ENCODE measurements around the gene TRABD2B. TPM values are rescaled to one million over a fixed set of nuclear protein-coding genes. Genes with fewer than 3 reads are reported as not detected.
A peak's percentile ranks its signal among the peaks of the same experiment; 100 is the strongest.

Gene TRABD2B
- total RNA-seq, 3 donors from 2014 or later = 1.4 to 3.7 (median 2.3) TPM

- DNase-seq (ENCODE audit: low spot score in 2 of 2) = no peak
- Histone ChIP-seq H3K27ac (peak overlapping the region; percentile 60 to 77), H3K4me1 (no peaks in the 10 kb centered on the region), H3K9me3 (no peaks in the 10 kb centered on the region), H3K27me3 (no peaks in the 10 kb centered on the region), H3K4me3 (no peak overlapping the region), H3K36me3 (no peaks in the 10 kb centered on the region)
- intact Hi-C loops (cut with DNase I; ENCODE audit: low total_unique reads) = loop anchor here (5.0 kb wide), 1 partner anchor 1206 kb away; no protein-coding TSS in a partner anchor
- TF ChIP-seq, protein P1, sequence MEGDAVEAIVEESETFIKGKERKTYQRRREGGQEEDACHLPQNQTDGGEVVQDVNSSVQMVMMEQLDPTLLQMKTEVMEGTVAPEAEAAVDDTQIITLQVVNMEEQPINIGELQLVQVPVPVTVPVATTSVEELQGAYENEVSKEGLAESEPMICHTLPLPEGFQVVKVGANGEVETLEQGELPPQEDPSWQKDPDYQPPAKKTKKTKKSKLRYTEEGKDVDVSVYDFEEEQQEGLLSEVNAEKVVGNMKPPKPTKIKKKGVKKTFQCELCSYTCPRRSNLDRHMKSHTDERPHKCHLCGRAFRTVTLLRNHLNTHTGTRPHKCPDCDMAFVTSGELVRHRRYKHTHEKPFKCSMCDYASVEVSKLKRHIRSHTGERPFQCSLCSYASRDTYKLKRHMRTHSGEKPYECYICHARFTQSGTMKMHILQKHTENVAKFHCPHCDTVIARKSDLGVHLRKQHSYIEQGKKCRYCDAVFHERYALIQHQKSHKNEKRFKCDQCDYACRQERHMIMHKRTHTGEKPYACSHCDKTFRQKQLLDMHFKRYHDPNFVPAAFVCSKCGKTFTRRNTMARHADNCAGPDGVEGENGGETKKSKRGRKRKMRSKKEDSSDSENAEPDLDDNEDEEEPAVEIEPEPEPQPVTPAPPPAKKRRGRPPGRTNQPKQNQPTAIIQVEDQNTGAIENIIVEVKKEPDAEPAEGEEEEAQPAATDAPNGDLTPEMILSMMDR (IDR thresholded peaks at IDR 0.05) = no peak
- no peak for TF ChIP-seq POLR2AphosphoS5 (IDR thresholded peaks at IDR 0.05)
- TF ChIP-seq POLR2A (IDR thresholded peaks at IDR 0.05) = no peak
Observed at GRCh38 chr1:47765742-47766485, 231.3 kb downstream of the TRABD2B start.

- no peak overlapping the region for H3K4me3 ChIP-seq
- TF ChIP-seq, protein P1 (IDR thresholded peaks at IDR 0.05) = no peak
- TF ChIP-seq POLR2A (IDR thresholded peaks at IDR 0.05) (no peak), POLR2AphosphoS5 (IDR thresholded peaks at IDR 0.05) (no peak)
- H3K36me3 ChIP-seq = no peaks in the 10 kb centered on the region
- DNase-seq (ENCODE audit: low spot score in 2 of 2) = no peak
- H3K27me3 ChIP-seq = no peaks in the 10 kb centered on the region
- H3K4me1 ChIP-seq = no peaks in the 10 kb centered on the region
- intact Hi-C loops (cut with DNase I; ENCODE audit: low total_unique reads) = loop anchor here (5.0 kb wide), 1 partner anchor 1207 kb away; no protein-coding TSS in a partner anchor
- peak overlapping the region; percentile 60 to 77 for H3K27ac ChIP-seq
- H3K9me3 ChIP-seq = no peaks in the 10 kb centered on the region
Observed at GRCh38 chr1:47765236-47765635, 231.9 kb downstream of the TRABD2B start.

DNA sequence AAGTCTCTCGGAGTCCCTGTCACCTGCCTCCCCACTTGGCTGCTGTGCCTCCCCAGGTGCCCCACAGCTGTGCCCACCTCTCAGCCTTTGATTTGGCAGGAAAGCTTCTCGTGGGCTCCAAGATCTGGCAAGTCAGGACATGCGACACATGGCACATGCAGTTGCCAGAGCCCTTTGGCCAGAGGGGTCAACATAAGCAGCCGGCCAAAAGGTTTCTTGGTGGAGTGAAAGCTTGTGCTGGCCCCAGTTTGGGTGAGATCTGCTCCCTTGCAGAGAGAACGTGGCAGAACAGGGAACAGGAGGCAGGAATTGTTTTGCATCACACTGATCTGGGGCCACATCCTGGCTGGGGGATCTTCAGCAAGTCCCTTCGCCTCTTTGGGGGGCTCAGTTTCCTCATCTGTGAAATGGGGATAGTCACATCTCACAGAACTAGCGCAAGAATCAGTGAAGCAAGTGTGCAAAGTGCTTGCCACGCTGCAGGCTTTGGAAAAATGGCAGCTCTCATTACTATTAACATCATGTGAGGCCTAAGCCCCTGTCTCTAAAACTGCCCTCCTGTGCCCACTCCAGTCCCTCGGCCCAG lies 232.6 kb downstream of the TRABD2B start:
- Histone ChIP-seq H3K9me3 (no peaks in the 10 kb centered on the region), H3K4me1 (no peaks in the 10 kb centered on the region), H3K27me3 (no peaks in the 10 kb centered on the region), H3K27ac (peak overlapping the region; percentile 60 to 77), H3K4me3 (no peak overlapping the region), H3K36me3 (no peaks in the 10 kb centered on the region)
- no peak for TF ChIP-seq POLR2A (IDR thresholded peaks at IDR 0.05)
- no peak for TF ChIP-seq POLR2AphosphoS5 (IDR thresholded peaks at IDR 0.05)
- TF ChIP-seq, protein P1 (IDR thresholded peaks at IDR 0.05) = no peak
- intact Hi-C loops (cut with DNase I; ENCODE audit: low total_unique reads) = loop anchor here (5.0 kb wide), 1 partner anchor 1208 kb away; no protein-coding TSS in a partner anchor
- DNase-seq (ENCODE audit: low spot score in 2 of 2) = peak; percentile 37 to 73

DNA sequence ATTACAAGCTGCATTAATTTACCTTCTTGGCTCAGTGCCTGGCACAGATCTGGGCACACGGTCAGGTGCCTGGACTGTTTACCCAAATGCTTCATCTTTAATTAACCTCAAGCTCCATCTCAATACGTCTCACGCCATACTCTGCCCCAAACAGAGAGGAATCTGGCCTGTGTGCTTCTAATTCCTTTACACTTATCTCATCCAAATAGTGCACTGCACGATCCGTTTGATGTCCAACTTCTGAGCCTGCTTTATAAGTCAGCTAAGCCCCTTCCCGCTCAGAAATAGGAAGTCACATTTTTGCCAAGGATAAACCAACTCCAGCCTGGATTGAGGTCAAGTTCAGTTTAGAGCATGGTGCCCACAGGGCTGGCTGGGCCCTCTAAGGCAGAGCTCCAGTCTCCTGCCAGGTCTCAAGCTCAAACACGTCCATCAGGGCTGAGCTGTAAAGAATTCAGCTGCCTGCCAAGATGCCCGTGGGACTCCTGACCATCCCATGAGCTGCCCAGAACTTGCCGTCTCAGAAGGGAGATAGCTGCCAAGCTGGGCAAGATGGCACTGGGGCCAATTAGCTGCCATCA lies 233.5 kb downstream of the TRABD2B start:
- TF ChIP-seq POLR2A (IDR thresholded peaks at IDR 0.05) (no peak), POLR2AphosphoS5 (IDR thresholded peaks at IDR 0.05) (no peak)
- TF ChIP-seq, protein P1 (IDR thresholded peaks at IDR 0.05) = no peak
- Histone ChIP-seq H3K36me3 (no peaks in the 10 kb centered on the region), H3K27me3 (no peaks in the 10 kb centered on the region), H3K4me1 (no peaks in the 10 kb centered on the region), H3K4me3 (no peak overlapping the region), H3K27ac (peak overlapping the region; percentile 60 to 78), H3K9me3 (no peaks in the 10 kb centered on the region)
- intact Hi-C loops (cut with DNase I; ENCODE audit: low total_unique reads) = no loop called here
- peak; percentile 50 to 91 for DNase-seq (ENCODE audit: low spot score in 2 of 2)

GRCh38 chr1:47761974-47762373 lies 235.2 kb downstream of the TRABD2B start:
- intact Hi-C loops (cut with DNase I; ENCODE audit: low total_unique reads) = no loop called here
- Histone ChIP-seq H3K4me3 (no peak overlapping the region), H3K27ac (peak overlapping the region; percentile 60 to 78), H3K4me1 (no peaks in the 10 kb centered on the region), H3K36me3 (no peaks in the 10 kb centered on the region), H3K27me3 (no peaks in the 10 kb centered on the region), H3K9me3 (no peaks in the 10 kb centered on the region)
- DNase-seq (ENCODE audit: low spot score in 2 of 2) = peak in 1 of 2 donors; percentile 12
- TF ChIP-seq, protein P1 (IDR thresholded peaks at IDR 0.05) = no peak
- TF ChIP-seq POLR2AphosphoS5 (IDR thresholded peaks at IDR 0.05) (no peak), POLR2A (IDR thresholded peaks at IDR 0.05) (no peak)

Data from breast epithelium (tissue), 4 donors.